Measurements from ENCODE around the gene CFAP52. TPM values are rescaled to one million over a fixed set of nuclear protein-coding genes. Genes with fewer than 3 reads are reported as not detected.
A peak's percentile ranks its signal among the peaks of the same experiment; 100 is the strongest.
"Not testable (repeated sequence)": the region's sequence is repeated elsewhere in the genome, so short reads cannot be mapped to it uniquely, and the experiment has no call there.

CFAP52 gene
- polyA plus RNA-seq, 1 donor from 2014 or later: not detected

GRCh38 chr17:9647014-9647413 lies 70.6 kb downstream of the CFAP52 start:
- Mint-ChIP-seq H3K27me3 (peaks cover 40% of the 10 kb centered on the region), H3K4me1 (peaks cover 0 to 16% (median 4%) of the 10 kb centered on the region in 3 donors), H3K4me3 (peak overlapping the region in 1 of 4 donors; percentile 73), H3K36me3 (peaks cover 2% of the 10 kb centered on the region), H3K9me3 (peaks cover 0 to 3% (median 0%) of the 10 kb centered on the region in 3 donors), H3K27ac (no peak overlapping the region)

- H3K27ac Mint-ChIP-seq: no peak overlapping the region
- H3K36me3 Mint-ChIP-seq: peaks cover 2% of the 10 kb centered on the region
- H3K4me1 Mint-ChIP-seq: peaks cover 0 to 16% (median 4%) of the 10 kb centered on the region in 3 donors
- H3K4me3 Mint-ChIP-seq: peak overlapping the region in 1 of 4 donors; percentile 71
- peaks cover 45% of the 10 kb centered on the region for H3K27me3 Mint-ChIP-seq
- H3K9me3 Mint-ChIP-seq: peaks cover 0 to 5% (median 0%) of the 10 kb centered on the region in 3 donors
Observed at GRCh38 chr17:9648521-9649110, 72.2 kb downstream of the CFAP52 start.

- H3K36me3 Mint-ChIP-seq: peaks cover 2% of the 10 kb centered on the region
- H3K27me3 Mint-ChIP-seq: peaks cover 2% of the 10 kb centered on the region
- H3K4me3 Mint-ChIP-seq: no peak overlapping the region
- no peak overlapping the region for H3K27ac Mint-ChIP-seq
- no peaks in the 10 kb centered on the region for H3K4me1 Mint-ChIP-seq
- H3K9me3 Mint-ChIP-seq: peaks cover 0 to 3% (median 2%) of the 10 kb centered on the region in 3 donors
Observed at GRCh38 chr17:9658593-9659211, 82.3 kb downstream of the CFAP52 start.

- H3K4me3 Mint-ChIP-seq: no peak overlapping the region
- no peaks in the 10 kb centered on the region for H3K27me3 Mint-ChIP-seq
- no peaks in the 10 kb centered on the region for H3K36me3 Mint-ChIP-seq
- H3K4me1 Mint-ChIP-seq: no peaks in the 10 kb centered on the region
- peaks cover 4 to 14% (median 4%) of the 10 kb centered on the region in 3 donors for H3K9me3 Mint-ChIP-seq
- no peak overlapping the region for H3K27ac Mint-ChIP-seq
Observed at GRCh38 chr17:9661027-9661426, 84.6 kb downstream of the CFAP52 start.

- H3K27ac Mint-ChIP-seq, H3K27me3 Mint-ChIP-seq, H3K4me3 Mint-ChIP-seq, H3K4me1 Mint-ChIP-seq, H3K36me3 Mint-ChIP-seq: not testable (repeated sequence)
- peaks cover 2 to 14% (median 4%) of the 10 kb centered on the region in 3 donors for H3K9me3 Mint-ChIP-seq
Observed at GRCh38 chr17:9663511-9663910, 87.1 kb downstream of the CFAP52 start.

GRCh38 chr17:9666461-9667050 lies 90.1 kb downstream of the CFAP52 start:
- peaks cover 8% of the 10 kb centered on the region for H3K27me3 Mint-ChIP-seq
- H3K4me1 Mint-ChIP-seq: no peaks in the 10 kb centered on the region
- no peak overlapping the region for H3K27ac Mint-ChIP-seq
- H3K36me3 Mint-ChIP-seq: no peaks in the 10 kb centered on the region
- peak overlapping the region in 1 of 4 donors; percentile 34 for H3K4me3 Mint-ChIP-seq
- H3K9me3 Mint-ChIP-seq: peaks cover 2 to 14% (median 7%) of the 10 kb centered on the region in 3 donors

- Mint-ChIP-seq H3K4me1 (no peaks in the 10 kb centered on the region), H3K27ac (no peak overlapping the region), H3K9me3 (peaks cover 2 to 14% (median 7%) of the 10 kb centered on the region in 3 donors), H3K4me3 (no peak overlapping the region), H3K36me3 (no peaks in the 10 kb centered on the region), H3K27me3 (peaks cover 8% of the 10 kb centered on the region)
Observed at GRCh38 chr17:9668517-9668916, 92.1 kb downstream of the CFAP52 start.

- no peak overlapping the region for H3K4me3 Mint-ChIP-seq
- H3K9me3 Mint-ChIP-seq: peaks cover 2 to 10% (median 7%) of the 10 kb centered on the region in 3 donors
- peaks cover 8% of the 10 kb centered on the region for H3K27me3 Mint-ChIP-seq
- no peak overlapping the region for H3K27ac Mint-ChIP-seq
- no peaks in the 10 kb centered on the region for H3K4me1 Mint-ChIP-seq
- no peaks in the 10 kb centered on the region for H3K36me3 Mint-ChIP-seq
Observed at GRCh38 chr17:9669551-9670008, 93.1 kb downstream of the CFAP52 start.

GRCh38 chr17:9670596-9670995 lies 94.2 kb downstream of the CFAP52 start:
- Mint-ChIP-seq H3K9me3 (peaks cover 2 to 7% (median 3%) of the 10 kb centered on the region in 3 donors), H3K4me1 (no peaks in the 10 kb centered on the region), H3K36me3 (no peaks in the 10 kb centered on the region), H3K27me3 (peaks cover 8% of the 10 kb centered on the region), H3K27ac (no peak overlapping the region), H3K4me3 (no peak overlapping the region)

GRCh38 chr17:9671559-9671958 lies 95.1 kb downstream of the CFAP52 start:
- Mint-ChIP-seq H3K27ac (no peak overlapping the region), H3K27me3 (peaks cover 8% of the 10 kb centered on the region), H3K36me3 (no peaks in the 10 kb centered on the region), H3K4me1 (no peaks in the 10 kb centered on the region), H3K4me3 (no peak overlapping the region), H3K9me3 (peaks cover 0 to 3% (median 0%) of the 10 kb centered on the region in 3 donors)

GRCh38 chr17:9672266-9672665 lies 95.8 kb downstream of the CFAP52 start:
- Mint-ChIP-seq H3K4me1 (no peaks in the 10 kb centered on the region), H3K36me3 (no peaks in the 10 kb centered on the region), H3K27ac (no peak overlapping the region), H3K9me3 (peaks cover 0 to 3% (median 0%) of the 10 kb centered on the region in 3 donors), H3K27me3 (peaks cover 8% of the 10 kb centered on the region), H3K4me3 (no peak overlapping the region)

GRCh38 chr17:9672691-9673090 lies 96.2 kb downstream of the CFAP52 start:
- Mint-ChIP-seq H3K9me3 (peaks cover 0 to 3% (median 0%) of the 10 kb centered on the region in 3 donors), H3K36me3 (peaks cover under 1% of the 10 kb centered on the region), H3K4me1 (no peaks in the 10 kb centered on the region), H3K4me3 (no peak overlapping the region), H3K27ac (no peak overlapping the region), H3K27me3 (peaks cover 8% of the 10 kb centered on the region)

GRCh38 chr17:9676084-9676483 lies 99.6 kb downstream of the CFAP52 start:
- H3K9me3 Mint-ChIP-seq: peaks cover 0 to 11% (median 0%) of the 10 kb centered on the region in 3 donors
- H3K4me3 Mint-ChIP-seq: no peak overlapping the region
- no peaks in the 10 kb centered on the region for H3K4me1 Mint-ChIP-seq
- H3K27me3 Mint-ChIP-seq: peaks cover 2% of the 10 kb centered on the region
- no peak overlapping the region for H3K27ac Mint-ChIP-seq
- H3K36me3 Mint-ChIP-seq: peaks cover 3% of the 10 kb centered on the region

- Mint-ChIP-seq H3K4me3 (no peak overlapping the region), H3K27ac (no peak overlapping the region), H3K36me3 (peaks cover 3% of the 10 kb centered on the region), H3K27me3 (no peaks in the 10 kb centered on the region), H3K9me3 (peaks cover 0 to 11% (median 0%) of the 10 kb centered on the region in 3 donors), H3K4me1 (no peaks in the 10 kb centered on the region)
Observed at GRCh38 chr17:9676820-9677310, 100.4 kb downstream of the CFAP52 start.

GRCh38 chr17:9677411-9677810 lies 101.0 kb downstream of the CFAP52 start:
- Mint-ChIP-seq H3K27me3 (no peaks in the 10 kb centered on the region), H3K4me3 (no peak overlapping the region), H3K36me3 (peaks cover 3% of the 10 kb centered on the region), H3K9me3 (peaks cover 0 to 11% (median 0%) of the 10 kb centered on the region in 3 donors), H3K4me1 (no peaks in the 10 kb centered on the region), H3K27ac (no peak overlapping the region)
